HepG2 (cell line): Measurements from ENCODE around the gene TSPAN15. TPM values are rescaled to one million over a fixed set of nuclear protein-coding genes. Genes with fewer than 3 reads are reported as not detected.

Source experiments
- ATAC-seq: fragments of 200-7000 bp; cut with Tn5 transposase; 3 replicates; pipeline ENCODE4 v1.9.1; 2020; ENCODE audit warnings: mild to moderate bottlenecking, moderate library complexity
- BruUV-seq: library from RNA; stranded (reverse); fragments of 400-500 nt; replicated peaks from 2 replicates; lab custom pipeline; 2021; lab: Mats Ljungman, UMichigan
- CTCF ChIA-PET: fragments of 300-600 bp; formaldehyde crosslinking; extraction: SDS; loops from one replicate; lab custom pipeline; 2021; ENCODE audit warnings: low total read pairs, inconsistent platforms, low intra/inter-chr PET ratio; lab: Yijun Ruan, JAX
- POLR2A ChIA-PET: fragments of 350-600 bp; sonication (Branson Sonifier 250); formaldehyde crosslinking; loops from one replicate; lab custom pipeline; 2020; ENCODE audit warnings: antibody characterized with exemption, inconsistent platforms; lab: Yijun Ruan, JAX
- DNase-seq: peaks from one replicate; pipeline ENCODE4 v3.0.0-alpha.2; 2015; ENCODE audit warnings: low spot score
- FAIRE-seq: peaks from 3 replicates; lab custom pipeline; 2011; peaks lifted over from hg19 to GRCh38; lab: Jason Lieb, UNC
- H2AFZ ChIP-seq: one replicate; pipeline ENCODE4 v1.6.1; 2011; ENCODE audit warnings: low read length, inconsistent platforms
- H3K27ac ChIP-seq: fragments of 300-600 bp; 3 replicates; pipeline ENCODE4 v1.8.0; 2011; ENCODE audit warnings: mixed run types, mild to moderate bottlenecking, mixed read lengths, low read length, inconsistent platforms; ENCODE audit not compliant: insufficient read depth; ENCODE audit errors: extremely low read length
- H3K27me3 ChIP-seq, 2 experiments: fragments of 200-600 bp in 1 of 2; 2 replicates in 1 of 2; 3 replicates in 1 of 2; pipeline versions ENCODE4 v1.6.0 to v1.8.0; 2011; ENCODE audit warnings: low read length in 2 of 2, mild to moderate bottlenecking in 2 of 2, moderate library complexity in 2 of 2, inconsistent platforms in 1 of 2; ENCODE audit not compliant: insufficient read depth in 2 of 2, control insufficient read depth in 1 of 2
- H3K36me3 ChIP-seq, 2 experiments: fragments of 200-600 bp in 1 of 2; replicated peaks in 1 of 2; 2 replicates in 1 of 2; 3 replicates in 1 of 2; pipeline versions ENCODE4 v1.5.1 to v1.8.0; 2011; ENCODE audit warnings: low read length in 2 of 2, inconsistent platforms in 1 of 2; ENCODE audit not compliant: insufficient read depth in 2 of 2, control insufficient read depth in 1 of 2
- H3K4me1 ChIP-seq: 2 replicates; pipeline ENCODE4 v1.5.1; 2012; ENCODE audit warnings: low read length, inconsistent platforms; ENCODE audit not compliant: insufficient read depth
- H3K4me2 ChIP-seq: 2 replicates; pipeline ENCODE4 v1.6.0; 2011; ENCODE audit warnings: low read depth, low read length, inconsistent platforms
- H3K4me3 ChIP-seq, 3 experiments: fragments of 200-600 bp in 1 of 3; sonication (generic), shearing (Covaris generic) in 1 of 3; replicated peaks in 1 of 3; 2 replicates each; pipeline ENCODE4 v1.5.1; 2011 to 2016; ENCODE audit warnings: low read length in 3 of 3, inconsistent platforms in 2 of 3, low read depth in 2 of 3, mild to moderate bottlenecking in 2 of 3, control low read depth in 1 of 3, mixed read lengths in 1 of 3; ENCODE audit not compliant: insufficient read depth in 1 of 3
- H3K79me2 ChIP-seq: one replicate; pipeline ENCODE4 v1.6.1; 2011; ENCODE audit warnings: low read length, inconsistent platforms; ENCODE audit not compliant: insufficient read depth
- H3K9ac ChIP-seq: 2 replicates; pipeline ENCODE4 v1.6.0; 2011; ENCODE audit warnings: mild to moderate bottlenecking, low read depth, low read length, inconsistent platforms; ENCODE audit not compliant: insufficient read depth
- H3K9me3 ChIP-seq: 2 replicates; pipeline ENCODE4 v1.5.1; 2012; ENCODE audit warnings: mild to moderate bottlenecking, low read length
- H4K20me1 ChIP-seq: 2 replicates; pipeline ENCODE4 v1.6.0; 2011; ENCODE audit warnings: inconsistent platforms, mild to moderate bottlenecking, low read length, moderate library complexity; ENCODE audit not compliant: insufficient read depth
- ARHGAP35 ChIP-seq: sonication (generic); formaldehyde crosslinking; IDR thresholded peaks from 2 replicates; pipeline ENCODE4 v1.9.0; 2022; ENCODE audit warnings: mild to moderate bottlenecking, inconsistent platforms, moderate library complexity, missing genetic modification reagents, borderline replicate concordance
- CEBPB ChIP-seq: IDR thresholded peaks from 2 replicates; pipeline ENCODE4 v1.6.1; 2011; ENCODE audit warnings: low read depth, low read length, improper control_type of control experiment, borderline replicate concordance
- FLYWCH1 ChIP-seq: sonication (generic); formaldehyde crosslinking; IDR thresholded peaks from 2 replicates; pipeline ENCODE4 v1.8.1; 2023; ENCODE audit warnings: mild to moderate bottlenecking, missing genetic modification reagents
- GATAD2A ChIP-seq: IDR thresholded peaks from 2 replicates; pipeline ENCODE4 v1.6.1; 2016
- MEIS1 ChIP-seq: sonication (generic); formaldehyde crosslinking; IDR thresholded peaks from 2 replicates; pipeline ENCODE4 v1.9.0; 2021; ENCODE audit warnings: mild to moderate bottlenecking, missing genetic modification reagents, moderate library complexity, borderline replicate concordance
- POGZ ChIP-seq: sonication (generic); formaldehyde crosslinking; IDR thresholded peaks from 2 replicates; pipeline ENCODE4 v1.4.0; 2020; ENCODE audit warnings: mild to moderate bottlenecking, missing genetic modification reagents
- PTBP1 ChIP-seq: fragments of 200-400 bp; formaldehyde crosslinking; IDR thresholded peaks from 2 replicates; pipeline ENCODE4 v1.6.1; 2018; ENCODE audit warnings: low read length, low read depth; ENCODE audit not compliant: poor library complexity, severe bottlenecking
- ZFP90 ChIP-seq: sonication (generic); formaldehyde crosslinking; IDR thresholded peaks from 2 replicates; pipeline ENCODE4 v1.8.0; 2022; ENCODE audit warnings: missing genetic modification reagents, mild to moderate bottlenecking, inconsistent platforms, borderline replicate concordance
- ZNF468 ChIP-seq: sonication (generic); formaldehyde crosslinking; IDR thresholded peaks from 2 replicates; pipeline ENCODE4 v1.8.0; 2022; ENCODE audit warnings: mild to moderate bottlenecking, moderate library complexity, missing genetic modification reagents
- ZNF510 ChIP-seq: sonication (generic); formaldehyde crosslinking; IDR thresholded peaks from 2 replicates; pipeline ENCODE4 v1.4.0; 2020; ENCODE audit warnings: low read depth, mild to moderate bottlenecking, missing genetic modification reagents
- ZNF790 ChIP-seq: sonication (generic); formaldehyde crosslinking; IDR thresholded peaks from 2 replicates; pipeline ENCODE4 v1.8.0; 2022; ENCODE audit warnings: missing genetic modification reagents, mild to moderate bottlenecking, borderline replicate concordance
- WGBS: methylation state at CpG from one replicate; pipeline ENCODE4 v1.1.6; 2017; ENCODE audit warnings: low lambda C conversion rate; 5-methylcytosine and 5-hydroxymethylcytosine counted together
- in situ Hi-C: cut with HindIII; loops from 2 replicates; pipeline ENCODE4 v1.10.0; 2017; ENCODE audit warnings: low pct_unique_long_range_greater_than_20kb; ENCODE audit not compliant: extremely low pct_ligation_motif_present
- intact Hi-C: fragments of 100-400 bp; cut with micrococcal nuclease; formaldehyde crosslinking; loops from one replicate; pipeline ENCODE4 v1.10.0; 2022; ENCODE audit not compliant: unreplicated experiment
- polyA plus RNA-seq, 8 experiments: library from polyadenylated mRNA; depleted of rRNA in 3 of 8; stranded (reverse) in 7 of 8; unstranded in 1 of 8; fragments of >200 nt; fragmentation: Illumina TruSeq in 4 of 8; extraction: Trizol in 4 of 8; gene quantifications; 2 replicates each; pipeline versions ENCODE4 v1.2.1 to v1.2.3, GENCODE V29; 2011 to 2016; ENCODE audit warnings: low read depth in 4 of 8, missing spikeins in 1 of 8, mixed read lengths in 1 of 8; ENCODE audit not compliant: insufficient read depth in 1 of 8
- total RNA-seq, 5 experiments: library from RNA; depleted of rRNA; stranded (reverse); fragments of >200 nt; fragmentation: Illumina TruSeq; extraction: Trizol; gene quantifications; 2 replicates each; pipeline ENCODE4 v1.2.3, GENCODE V29; 2016; ENCODE audit warnings: low read depth in 1 of 5
- TF ChIP-seq, protein P1 (sequence below): sonication (generic); formaldehyde crosslinking; IDR thresholded peaks from 2 replicates; pipeline ENCODE4 v1.4.0; 2020; ENCODE audit warnings: missing genetic modification reagents
- TF ChIP-seq, protein P2 (sequence below): sonication (generic); formaldehyde crosslinking; IDR thresholded peaks from 2 replicates; pipeline ENCODE4 v1.4.0; 2020; ENCODE audit warnings: missing genetic modification reagents, mild to moderate bottlenecking, borderline replicate concordance
- TF ChIP-seq, protein P3 (sequence below): IDR thresholded peaks from 2 replicates; pipeline ENCODE4 v1.6.1; 2016; ENCODE audit warnings: missing compliant biosample characterization, missing genetic modification reagents, borderline replicate concordance

The TSPAN15 gene
- total and polyA plus RNA-seq, 2 of the 13 experiments (the other 11 are each of a cell fraction or from before 2014, with no cell fraction given), result 0.27 to 3.2 TPM

DNA sequence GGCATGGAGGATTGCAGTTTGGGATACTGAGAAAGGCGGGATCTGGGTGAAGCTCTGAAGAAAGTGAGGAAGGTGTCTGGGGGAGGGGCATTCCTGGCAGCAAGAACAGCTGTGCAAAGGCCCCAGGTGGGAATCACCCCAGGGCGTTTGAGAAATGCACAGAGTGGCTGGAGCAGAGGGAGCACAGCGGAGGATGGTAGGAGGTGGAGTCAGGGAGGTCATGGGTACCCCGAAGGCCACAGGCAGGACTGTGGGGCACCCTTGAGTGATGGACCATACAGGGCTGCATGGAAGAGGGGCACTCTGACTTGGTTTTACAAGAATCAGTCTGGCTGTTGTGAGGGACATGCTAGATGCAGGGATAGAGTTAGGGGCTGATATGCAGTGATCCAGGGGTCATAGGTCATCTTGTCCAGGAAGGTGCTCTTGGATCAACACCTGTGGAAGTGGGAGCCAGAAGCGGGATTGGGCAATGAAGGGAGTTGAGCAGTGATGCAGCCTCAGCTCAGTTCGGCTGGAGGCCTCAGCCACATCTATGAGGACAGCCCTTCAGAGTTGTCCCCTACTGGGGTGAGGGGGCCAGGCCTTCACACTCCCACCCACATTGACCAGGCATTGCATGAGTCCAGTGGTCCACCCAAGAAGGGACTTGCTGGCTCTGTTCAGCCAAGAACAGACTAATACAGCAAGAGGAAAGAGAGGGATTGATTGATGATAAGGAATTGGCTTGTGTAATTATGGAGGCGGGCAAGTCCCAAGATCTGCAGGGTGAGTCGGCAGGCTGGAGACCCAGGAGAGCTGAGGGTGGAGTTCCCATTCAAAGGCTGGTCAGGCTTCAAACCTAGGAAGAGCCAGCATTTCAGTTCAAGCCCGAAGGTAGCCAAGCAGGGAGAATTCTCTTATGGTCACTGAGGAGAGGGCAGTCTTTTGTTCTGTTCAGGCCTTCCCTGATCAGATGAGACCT, 48.7 kb downstream of the TSPAN15 start:
- Histone ChIP-seq H3K9me3 (no peaks in the 10 kb centered on the region), H3K4me1 (no peaks in the 10 kb centered on the region), H3K27ac (no peak overlapping the region), H3K4me2 (no peak overlapping the region), H3K79me2 (no peaks in the 10 kb centered on the region), H3K9ac (no peak overlapping the region), H3K36me3 (no peaks in the 10 kb centered on the region), H2AFZ (no peak overlapping the region), H4K20me1 (no peaks in the 10 kb centered on the region), H3K27me3 (no peaks in the 10 kb centered on the region; a peak in 1 of 5 replicates), H3K4me3 (no peak overlapping the region)
- 28% methylated on average over 9 of the region's 9 CpGs for WGBS
- ChIA-PET POLR2A (no interaction called here), CTCF (no interaction called here)
- ATAC-seq, result no peak
- no TSS peak for BruUV-seq
- in situ Hi-C loops (loop anchor here (10.0 kb wide), 1 partner anchor 265 kb away; no protein-coding TSS in a partner anchor), intact Hi-C loops (no loop called here)
- no peak for FAIRE-seq
- TF ChIP-seq, protein P1, sequence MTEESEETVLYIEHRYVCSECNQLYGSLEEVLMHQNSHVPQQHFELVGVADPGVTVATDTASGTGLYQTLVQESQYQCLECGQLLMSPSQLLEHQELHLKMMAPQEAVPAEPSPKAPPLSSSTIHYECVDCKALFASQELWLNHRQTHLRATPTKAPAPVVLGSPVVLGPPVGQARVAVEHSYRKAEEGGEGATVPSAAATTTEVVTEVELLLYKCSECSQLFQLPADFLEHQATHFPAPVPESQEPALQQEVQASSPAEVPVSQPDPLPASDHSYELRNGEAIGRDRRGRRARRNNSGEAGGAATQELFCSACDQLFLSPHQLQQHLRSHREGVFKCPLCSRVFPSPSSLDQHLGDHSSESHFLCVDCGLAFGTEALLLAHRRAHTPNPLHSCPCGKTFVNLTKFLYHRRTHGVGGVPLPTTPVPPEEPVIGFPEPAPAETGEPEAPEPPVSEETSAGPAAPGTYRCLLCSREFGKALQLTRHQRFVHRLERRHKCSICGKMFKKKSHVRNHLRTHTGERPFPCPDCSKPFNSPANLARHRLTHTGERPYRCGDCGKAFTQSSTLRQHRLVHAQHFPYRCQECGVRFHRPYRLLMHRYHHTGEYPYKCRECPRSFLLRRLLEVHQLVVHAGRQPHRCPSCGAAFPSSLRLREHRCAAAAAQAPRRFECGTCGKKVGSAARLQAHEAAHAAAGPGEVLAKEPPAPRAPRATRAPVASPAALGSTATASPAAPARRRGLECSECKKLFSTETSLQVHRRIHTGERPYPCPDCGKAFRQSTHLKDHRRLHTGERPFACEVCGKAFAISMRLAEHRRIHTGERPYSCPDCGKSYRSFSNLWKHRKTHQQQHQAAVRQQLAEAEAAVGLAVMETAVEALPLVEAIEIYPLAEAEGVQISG (CRISPR knock-in tag), result no peak
- no peak for TF ChIP-seq CEBPB
- no peak for TF ChIP-seq ZNF468 (CRISPR knock-in tag)
- TF ChIP-seq, protein P2, sequence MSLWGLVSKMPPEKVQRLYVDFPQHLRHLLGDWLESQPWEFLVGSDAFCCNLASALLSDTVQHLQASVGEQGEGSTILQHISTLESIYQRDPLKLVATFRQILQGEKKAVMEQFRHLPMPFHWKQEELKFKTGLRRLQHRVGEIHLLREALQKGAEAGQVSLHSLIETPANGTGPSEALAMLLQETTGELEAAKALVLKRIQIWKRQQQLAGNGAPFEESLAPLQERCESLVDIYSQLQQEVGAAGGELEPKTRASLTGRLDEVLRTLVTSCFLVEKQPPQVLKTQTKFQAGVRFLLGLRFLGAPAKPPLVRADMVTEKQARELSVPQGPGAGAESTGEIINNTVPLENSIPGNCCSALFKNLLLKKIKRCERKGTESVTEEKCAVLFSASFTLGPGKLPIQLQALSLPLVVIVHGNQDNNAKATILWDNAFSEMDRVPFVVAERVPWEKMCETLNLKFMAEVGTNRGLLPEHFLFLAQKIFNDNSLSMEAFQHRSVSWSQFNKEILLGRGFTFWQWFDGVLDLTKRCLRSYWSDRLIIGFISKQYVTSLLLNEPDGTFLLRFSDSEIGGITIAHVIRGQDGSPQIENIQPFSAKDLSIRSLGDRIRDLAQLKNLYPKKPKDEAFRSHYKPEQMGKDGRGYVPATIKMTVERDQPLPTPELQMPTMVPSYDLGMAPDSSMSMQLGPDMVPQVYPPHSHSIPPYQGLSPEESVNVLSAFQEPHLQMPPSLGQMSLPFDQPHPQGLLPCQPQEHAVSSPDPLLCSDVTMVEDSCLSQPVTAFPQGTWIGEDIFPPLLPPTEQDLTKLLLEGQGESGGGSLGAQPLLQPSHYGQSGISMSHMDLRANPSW (CRISPR knock-in tag), result no peak
- TF ChIP-seq ZNF790 (CRISPR knock-in tag), result no peak
- no peak for TF ChIP-seq FLYWCH1 (CRISPR knock-in tag)
- no peak for TF ChIP-seq ARHGAP35 (CRISPR knock-in tag)
- TF ChIP-seq POGZ, result no peak
- no peak for TF ChIP-seq GATAD2A (CRISPR knock-in tag)
- TF ChIP-seq PTBP1, result no peak
- no peak for TF ChIP-seq ZNF510 (CRISPR knock-in tag)
- no peak for TF ChIP-seq MEIS1 (CRISPR knock-in tag)
- no peak for TF ChIP-seq ZFP90 (CRISPR knock-in tag)
- TF ChIP-seq, protein P3, sequence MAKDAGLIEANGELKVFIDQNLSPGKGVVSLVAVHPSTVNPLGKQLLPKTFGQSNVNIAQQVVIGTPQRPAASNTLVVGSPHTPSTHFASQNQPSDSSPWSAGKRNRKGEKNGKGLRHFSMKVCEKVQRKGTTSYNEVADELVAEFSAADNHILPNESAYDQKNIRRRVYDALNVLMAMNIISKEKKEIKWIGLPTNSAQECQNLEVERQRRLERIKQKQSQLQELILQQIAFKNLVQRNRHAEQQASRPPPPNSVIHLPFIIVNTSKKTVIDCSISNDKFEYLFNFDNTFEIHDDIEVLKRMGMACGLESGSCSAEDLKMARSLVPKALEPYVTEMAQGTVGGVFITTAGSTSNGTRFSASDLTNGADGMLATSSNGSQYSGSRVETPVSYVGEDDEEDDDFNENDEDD (CRISPR knock-in tag), result no peak
- no peak for DNase-seq
